ENCODE data around the gene LAMA3. TPM values are rescaled to one million over a fixed set of nuclear protein-coding genes. Genes with fewer than 3 reads are reported as not detected.

Gene LAMA3
- total RNA-seq, 2 donors from 2014 or later = 31.9 to 41.3 TPM

- Histone ChIP-seq H3K27ac (no peak overlapping the region), H3K9ac (ENCODE audit: low read depth in 2 of 2, low read length in 2 of 2) (no peak overlapping the region), H3K4me3 (no peak overlapping the region), H3K9me3 (no peaks in the 10 kb centered on the region), H3K4me1 (peaks cover 3% of the 10 kb centered on the region), H3K36me3 (no peaks in the 10 kb centered on the region), H3K27me3 (no peaks in the 10 kb centered on the region)
- no peak for DNase-seq
- TF ChIP-seq CTCF (IDR thresholded peaks at IDR 0.05) = no peak
- intact Hi-C loops (cut with DNase I) = no loop called here
These were observed 199.6 kb downstream of the LAMA3 start for GRCh38 chr18:23888881-23889280.

- no peak for TF ChIP-seq CTCF (IDR thresholded peaks at IDR 0.05)
- no peaks in the 10 kb centered on the region for H3K36me3 ChIP-seq
- no peak overlapping the region for H3K4me3 ChIP-seq
- H3K9me3 ChIP-seq = no peaks in the 10 kb centered on the region
- no peak overlapping the region for H3K27ac ChIP-seq
- H3K9ac ChIP-seq (ENCODE audit: low read depth in 2 of 2, low read length in 2 of 2) = no peak overlapping the region
- intact Hi-C loops (cut with DNase I) = no loop called here
- no peak for DNase-seq
- H3K27me3 ChIP-seq = no peaks in the 10 kb centered on the region
- H3K4me1 ChIP-seq = peaks cover 3% of the 10 kb centered on the region
These were observed 200.7 kb downstream of the LAMA3 start for GRCh38 chr18:23889907-23890306.

GRCh38 chr18:23890589-23890988 lies 201.3 kb downstream of the LAMA3 start:
- intact Hi-C loops (cut with DNase I) = no loop called here
- Histone ChIP-seq H3K4me3 (no peak overlapping the region), H3K9ac (ENCODE audit: low read depth in 2 of 2, low read length in 2 of 2) (no peak overlapping the region), H3K36me3 (no peaks in the 10 kb centered on the region), H3K27ac (no peak overlapping the region), H3K9me3 (no peaks in the 10 kb centered on the region), H3K4me1 (peaks cover 3% of the 10 kb centered on the region), H3K27me3 (no peaks in the 10 kb centered on the region)
- no peak for DNase-seq
- no peak for TF ChIP-seq CTCF (IDR thresholded peaks at IDR 0.05)

- Histone ChIP-seq H3K27me3 (no peaks in the 10 kb centered on the region), H3K9me3 (no peaks in the 10 kb centered on the region), H3K4me3 (no peak overlapping the region), H3K27ac (no peak overlapping the region), H3K36me3 (no peaks in the 10 kb centered on the region), H3K4me1 (peaks cover under 1% of the 10 kb centered on the region), H3K9ac (ENCODE audit: low read depth in 2 of 2, low read length in 2 of 2) (no peak overlapping the region)
- no peak for TF ChIP-seq CTCF (IDR thresholded peaks at IDR 0.05)
- intact Hi-C loops (cut with DNase I) = no loop called here
- DNase-seq = no peak
These were observed 204.4 kb downstream of the LAMA3 start for GRCh38 chr18:23893653-23894052.

- H3K36me3 ChIP-seq = no peaks in the 10 kb centered on the region
- H3K27ac ChIP-seq = no peak overlapping the region
- no peak for TF ChIP-seq CTCF (IDR thresholded peaks at IDR 0.05)
- no peak overlapping the region for H3K9ac ChIP-seq (ENCODE audit: low read depth in 2 of 2, low read length in 2 of 2)
- H3K9me3 ChIP-seq = no peaks in the 10 kb centered on the region
- H3K4me1 ChIP-seq = no peaks in the 10 kb centered on the region
- intact Hi-C loops (cut with DNase I) = no loop called here
- no peaks in the 10 kb centered on the region for H3K27me3 ChIP-seq
- DNase-seq = no peak
- no peak overlapping the region for H3K4me3 ChIP-seq
These were observed 205.5 kb downstream of the LAMA3 start for GRCh38 chr18:23894661-23895175.

All from colonic mucosa (tissue), 4 donors.